Measurements from ENCODE around the gene PNPLA1.

The PNPLA1 gene

GRCh38 chr6:36246506-36247268 is 23.2 kb upstream of the PNPLA1 start:
- DNase-seq (ENCODE audit: low spot score), result no peak

GRCh38 chr6:36247693-36248092 is 22.2 kb upstream of the PNPLA1 start:
- no peak for DNase-seq (ENCODE audit: low spot score)

GRCh38 chr6:36248980-36249379 is 20.9 kb upstream of the PNPLA1 start:
- no peak for DNase-seq (ENCODE audit: low spot score)

GRCh38 chr6:36249536-36249935 is 20.3 kb upstream of the PNPLA1 start:
- DNase-seq (ENCODE audit: low spot score), result no peak

GRCh38 chr6:36252005-36252404 is 17.9 kb upstream of the PNPLA1 start:
- no peak for DNase-seq (ENCODE audit: low spot score)

- DNase-seq (ENCODE audit: low spot score), result no peak
Measured at GRCh38 chr6:36263390-36264000, 6.4 kb upstream of the PNPLA1 start.

GRCh38 chr6:36265744-36266143 is 4.1 kb upstream of the PNPLA1 start:
- no peak for DNase-seq (ENCODE audit: low spot score)

- no peak for DNase-seq (ENCODE audit: low spot score)
Measured at GRCh38 chr6:36266913-36267644, 2.8 kb upstream of the PNPLA1 start.

- DNase-seq (ENCODE audit: low spot score), result no peak
Measured at GRCh38 chr6:36267731-36268477, 2.0 kb upstream of the PNPLA1 start.

- no peak for DNase-seq (ENCODE audit: low spot score)
Measured at GRCh38 chr6:36268478-36269275, 1.2 kb upstream of the PNPLA1 start.

GRCh38 chr6:36272234-36272633 is 2.4 kb downstream of the PNPLA1 start:
- DNase-seq (ENCODE audit: low spot score), result no peak

GRCh38 chr6:36273067-36273466 is 3.2 kb downstream of the PNPLA1 start:
- DNase-seq (ENCODE audit: low spot score), result no peak

- DNase-seq (ENCODE audit: low spot score), result no peak
Measured at GRCh38 chr6:36273802-36274514, 4.1 kb downstream of the PNPLA1 start.

GRCh38 chr6:36276581-36277536 is 7.0 kb downstream of the PNPLA1 start:
- no peak for DNase-seq (ENCODE audit: low spot score)

GRCh38 chr6:36277946-36278470 is 8.1 kb downstream of the PNPLA1 start:
- no peak for DNase-seq (ENCODE audit: low spot score)

- DNase-seq (ENCODE audit: low spot score), result no peak
Measured at GRCh38 chr6:36280467-36280866, 10.6 kb downstream of the PNPLA1 start.

- no peak for DNase-seq (ENCODE audit: low spot score)
Measured at GRCh38 chr6:36280983-36281382, 11.1 kb downstream of the PNPLA1 start.

GRCh38 chr6:36283608-36284007 is 13.7 kb downstream of the PNPLA1 start:
- DNase-seq (ENCODE audit: low spot score), result no peak

- no peak for DNase-seq (ENCODE audit: low spot score)
Measured at GRCh38 chr6:36284359-36284758, 14.5 kb downstream of the PNPLA1 start.
